Uterus (tissue), 4 donors: ENCODE measurements around the gene REL. TPM values are rescaled to one million over a fixed set of nuclear protein-coding genes. Genes with fewer than 3 reads are reported as not detected.

Experiments
- small RNA-seq: library from RNA; depleted of rRNA; stranded (forward); fragments of <200 nt; gene quantifications from one replicate; pipeline ENCODE3, GENCODE V24; 2016
- total RNA-seq, 4 donors: library from RNA; depleted of rRNA in 3 of 4; stranded (reverse); fragments of >200 nt in 3 of 4; gene quantifications; one replicate each; pipeline versions ENCODE4 v1.1.0 to v1.2.4, GENCODE V29; 2014 to 2023
- donor health status: DM: yes; HTN: yes; CAD: no.

REL gene
- total RNA-seq, 4 donors from 2014 or later: 1.8 to 21.0 (median 12.2) TPM

Small RNA genes within 50 kb of the gene (small RNA-seq; reads per million reads assigned to genes)
- gene RN7SL632P (not detected), gene RNU4-51P (not detected)

Other genes with a start within 250 kb of the REL start
- 10 to 100 TPM in 3 of 4 donors, 1 to 10 TPM in 1; 7.7 to 32.1 (median 15.0) TPM for gene PAPOLG, start 125.3 kb upstream of the REL start, total RNA-seq
- gene PEX13, start 136.1 kb downstream of the REL start, total RNA-seq: 10 to 100 TPM; 21.6 to 72.2 (median 48.6) TPM
- 10 to 100 TPM in 1 of 4 donors, 1 to 10 TPM in 3; 1.8 to 16.5 (median 8.6) TPM for gene PUS10, start 136.7 kb downstream of the REL start, total RNA-seq
- gene SANBR, start 184.3 kb downstream of the REL start, total RNA-seq: 10 to 100 TPM in 2 of 4 donors, 1 to 10 TPM in 2; 5.6 to 28.1 (median 8.5) TPM